Neural progenitor cell (in vitro differentiated cells): ENCODE results near the gene CLEC11A. TPM values are rescaled to one million over a fixed set of nuclear protein-coding genes. Genes with fewer than 3 reads are reported as not detected.

Experiments
- DNase-seq: peaks from one replicate; pipeline ENCODE4 v3.0.0-alpha.2; 2016; ENCODE audit warnings: low spot score
- H2AFZ ChIP-seq: fragments of 200-600 bp; sonication (generic); replicated peaks from 2 replicates; pipeline ENCODE4 v1.6.1; 2016; ENCODE audit warnings: antibody characterized with exemption
- H3F3A ChIP-seq: fragments of 200-600 bp; sonication (generic); 2 replicates; pipeline ENCODE4 v1.6.1; 2016; ENCODE audit warnings: antibody characterized with exemption, low read depth
- H3K27ac ChIP-seq: fragments of 200-600 bp; sonication (generic); 2 replicates; pipeline ENCODE4 v1.5.1; 2016; ENCODE audit warnings: mild to moderate bottlenecking
- H3K27me3 ChIP-seq: fragments of 200-600 bp; sonication (generic); 2 replicates; pipeline ENCODE4 v1.6.1; 2016; ENCODE audit warnings: mild to moderate bottlenecking, moderate library complexity
- H3K36me3 ChIP-seq: fragments of 200-600 bp; sonication (generic); 2 replicates; pipeline ENCODE4 v1.5.1; 2016
- H3K4me1 ChIP-seq: fragments of 200-600 bp; sonication (generic); 2 replicates; pipeline ENCODE4 v1.6.1; 2016; ENCODE audit warnings: mixed run types
- H3K4me2 ChIP-seq: fragments of 200-600 bp; sonication (generic); 2 replicates; pipeline ENCODE4 v1.6.1; 2016
- H3K4me3 ChIP-seq: fragments of 200-600 bp; sonication (generic); 2 replicates; pipeline ENCODE4 v1.5.1; 2016
- H3K79me2 ChIP-seq: fragments of 200-600 bp; sonication (generic); 2 replicates; pipeline ENCODE4 v1.6.1; 2016; ENCODE audit warnings: low read depth
- H3K9ac ChIP-seq: fragments of 200-600 bp; sonication (generic); 2 replicates; pipeline ENCODE4 v1.6.1; 2016
- H3K9me3 ChIP-seq: fragments of 200-600 bp; sonication (generic); 2 replicates; pipeline ENCODE4 v1.5.1; 2016; ENCODE audit warnings: low read depth
- H4K20me1 ChIP-seq: fragments of 200-600 bp; sonication (generic); 2 replicates; pipeline ENCODE4 v1.6.1; 2016; ENCODE audit warnings: low read depth
- H3K27ac Mint-ChIP-seq: 3 replicates; pipeline ENCODE4 v1.8.0; 2021; ENCODE audit warnings: mixed read lengths
- H3K27me3 Mint-ChIP-seq: 2 replicates; pipeline ENCODE4 v1.8.0; 2022; ENCODE audit warnings: low read depth, mild to moderate bottlenecking, inconsistent platforms, moderate library complexity, mixed read lengths; ENCODE audit not compliant: insufficient read depth
- H3K36me3 Mint-ChIP-seq: 3 replicates; pipeline ENCODE4 v1.8.0; 2021; ENCODE audit warnings: mixed read lengths
- H3K4me1 Mint-ChIP-seq: 3 replicates; pipeline ENCODE4 v1.8.0; 2021; ENCODE audit warnings: mixed read lengths
- H3K4me3 Mint-ChIP-seq: 3 replicates; pipeline ENCODE4 v1.8.0; 2021; ENCODE audit warnings: mild to moderate bottlenecking, moderate library complexity, mixed read lengths
- H3K9me3 Mint-ChIP-seq: 3 replicates; pipeline ENCODE4 v1.8.0; 2020; ENCODE audit warnings: mixed read lengths
- CTCF ChIP-seq: fragments of 200-600 bp; sonication (generic); IDR thresholded peaks from 2 replicates; pipeline ENCODE4 v1.5.1; 2017; ENCODE audit warnings: antibody characterized with exemption, mild to moderate bottlenecking
- EZH2 ChIP-seq: fragments of 200-600 bp; sonication (generic); IDR thresholded peaks from 2 replicates; pipeline ENCODE4 v1.6.1; 2017; ENCODE audit warnings: antibody characterized with exemption, mild to moderate bottlenecking, moderate library complexity
- EZH2phosphoT487 ChIP-seq: fragments of 200-600 bp; sonication (generic); IDR thresholded peaks from 2 replicates; pipeline ENCODE4 v1.6.1; 2017; ENCODE audit warnings: antibody characterized with exemption
- total RNA-seq: library from RNA; depleted of rRNA; stranded (reverse); fragments of >200 nt; gene quantifications from 2 replicates; pipeline ENCODE4 v1.2.3, GENCODE V29; 2015; ENCODE audit warnings: low replicate concordance

The CLEC11A gene
- total RNA-seq, 1 donor from 2014 or later, result 0.09 TPM

GRCh38 chr19:50713556-50714236, 9.5 kb upstream of the CLEC11A start:
- TF ChIP-seq EZH2 (no peak), CTCF (no peak), EZH2phosphoT487 (no peak)
- DNase-seq, result no peak
- Histone ChIP-seq H3K4me2 (no peak overlapping the region), H3K4me3 (no peak overlapping the region), H3K9ac (no peak overlapping the region), H3F3A (no peaks in the 10 kb centered on the region), H2AFZ (no peak overlapping the region), H3K27ac (no peak overlapping the region), H3K27me3 (peaks cover 74% of the 10 kb centered on the region), H4K20me1 (peaks cover 13% of the 10 kb centered on the region), H3K9me3 (no peaks in the 10 kb centered on the region), H3K36me3 (no peaks in the 10 kb centered on the region), H3K4me1 (peaks cover 7% of the 10 kb centered on the region), H3K79me2 (no peaks in the 10 kb centered on the region)
- Mint-ChIP-seq H3K9me3 (no peaks in the 10 kb centered on the region), H3K4me1 (peaks cover 8% of the 10 kb centered on the region), H3K36me3 (peaks cover 30% of the 10 kb centered on the region), H3K27me3 (peaks cover 9% of the 10 kb centered on the region), H3K4me3 (no peak overlapping the region), H3K27ac (no peak overlapping the region)

- H3K9ac ChIP-seq, result no peak overlapping the region
- no peak overlapping the region for H3K4me2 ChIP-seq
- peaks cover 7% of the 10 kb centered on the region for H3K4me1 ChIP-seq
- TF ChIP-seq EZH2 (no peak), CTCF (no peak), EZH2phosphoT487 (no peak)
- peaks cover 17% of the 10 kb centered on the region for H3K4me1 Mint-ChIP-seq
- peak overlapping the region; percentile 72 for H3K4me3 Mint-ChIP-seq
- peaks cover 15% of the 10 kb centered on the region for H4K20me1 ChIP-seq
- H3K27me3 Mint-ChIP-seq, result peaks cover 17% of the 10 kb centered on the region
- H3K27ac Mint-ChIP-seq, result no peak overlapping the region
- H3K9me3 ChIP-seq, result no peaks in the 10 kb centered on the region
- H3K36me3 Mint-ChIP-seq, result peaks cover 24% of the 10 kb centered on the region
- H3K4me3 ChIP-seq, result no peak overlapping the region
- DNase-seq, result no peak
- no peak overlapping the region for H3K27ac ChIP-seq
- H3K36me3 ChIP-seq, result no peaks in the 10 kb centered on the region
- no peak overlapping the region for H2AFZ ChIP-seq
- no peaks in the 10 kb centered on the region for H3K79me2 ChIP-seq
- H3K9me3 Mint-ChIP-seq, result no peaks in the 10 kb centered on the region
- H3F3A ChIP-seq, result peaks cover 14% of the 10 kb centered on the region
- peaks cover 92% of the 10 kb centered on the region for H3K27me3 ChIP-seq
These were observed 6.8 kb upstream of the CLEC11A start for GRCh38 chr19:50716178-50717025.

- Mint-ChIP-seq H3K27ac (no peak overlapping the region), H3K4me3 (peak overlapping the region; percentile 85), H3K27me3 (peaks cover 20% of the 10 kb centered on the region), H3K4me1 (peaks cover 21% of the 10 kb centered on the region), H3K36me3 (peaks cover 23% of the 10 kb centered on the region), H3K9me3 (no peaks in the 10 kb centered on the region)
- Histone ChIP-seq H3K79me2 (no peaks in the 10 kb centered on the region), H3K4me2 (no peak overlapping the region), H3K27me3 (peaks cover 99% of the 10 kb centered on the region), H3K9me3 (no peaks in the 10 kb centered on the region), H3K4me1 (peaks cover 7% of the 10 kb centered on the region), H3F3A (peaks cover 14% of the 10 kb centered on the region), H2AFZ (no peak overlapping the region), H4K20me1 (peaks cover 15% of the 10 kb centered on the region), H3K36me3 (no peaks in the 10 kb centered on the region), H3K27ac (no peak overlapping the region), H3K9ac (no peak overlapping the region), H3K4me3 (no peak overlapping the region)
- DNase-seq, result no peak
- TF ChIP-seq CTCF (no peak), EZH2phosphoT487 (no peak), EZH2 (no peak)
These were observed 6.0 kb upstream of the CLEC11A start for GRCh38 chr19:50717026-50717723.
